HUDEP-2 (cell line): ENCODE measurements around the gene GABPB2.

Source experiments
- DNase-seq, 76 experiments: peaks; one replicate each; lab custom pipeline; 2025; ENCODE audit not compliant: unreplicated experiment in 76 of 76; lab: John Stamatoyannopoulos, UW

The GABPB2 gene

GRCh38 chr1:151158326-151158725 lies 87.8 kb downstream of the GABPB2 start:
- no peak for DNase-seq

- no peak for DNase-seq
Measured at GRCh38 chr1:151158751-151159251, 88.2 kb downstream of the GABPB2 start.

- no peak for DNase-seq
Measured at GRCh38 chr1:151159373-151159772, 88.8 kb downstream of the GABPB2 start.

GRCh38 chr1:151164732-151165280 lies 94.2 kb downstream of the GABPB2 start:
- peak in 1 of 76 experiments; percentile 5 for DNase-seq

GRCh38 chr1:151165281-151165737 lies 94.7 kb downstream of the GABPB2 start:
- peak in 4 of 76 experiments; percentile 10 to 59 (median 34) for DNase-seq

- peak in 75 of 76 experiments; percentile 69 to 98 (median 95) for DNase-seq
Measured at GRCh38 chr1:151165738-151166504, 95.4 kb downstream of the GABPB2 start, which contains the start of the genes LYSMD1 and SCNM1. Gene LYSMD1 (minus strand): TSS chr1:151165902. CDS start chr1:151165258, 644 bp downstream. Gene SCNM1 (plus strand): TSS chr1:151166144. CDS start chr1:151166153, 9 bp downstream.

GRCh38 chr1:151166505-151166956 lies 96.0 kb downstream of the GABPB2 start:
- DNase-seq, result peak in 3 of 76 experiments; percentile 6 to 28 (median 18)

GRCh38 chr1:151167116-151167515 lies 96.6 kb downstream of the GABPB2 start:
- DNase-seq, result no peak

GRCh38 chr1:151171190-151171589 lies 100.6 kb downstream of the GABPB2 start:
- DNase-seq, result no peak
